22Rv1 (cell line): ENCODE results near the gene ALDH2.

Experiments
- H3K27ac ChIP-seq: fragments of 450-650 bp; 2 replicates; pipeline ENCODE4 v1.5.1; 2017
- CTCF ChIP-seq: fragments of 450-650 bp; IDR thresholded peaks from 2 replicates; pipeline ENCODE4 v1.5.1; 2017; ENCODE audit warnings: mild to moderate bottlenecking
- ZFX ChIP-seq: fragments of 450-650 bp; IDR thresholded peaks from 2 replicates; pipeline ENCODE4 v1.6.1; 2017; ENCODE audit warnings: antibody characterized with exemption, borderline replicate concordance

Gene ALDH2

DNA sequence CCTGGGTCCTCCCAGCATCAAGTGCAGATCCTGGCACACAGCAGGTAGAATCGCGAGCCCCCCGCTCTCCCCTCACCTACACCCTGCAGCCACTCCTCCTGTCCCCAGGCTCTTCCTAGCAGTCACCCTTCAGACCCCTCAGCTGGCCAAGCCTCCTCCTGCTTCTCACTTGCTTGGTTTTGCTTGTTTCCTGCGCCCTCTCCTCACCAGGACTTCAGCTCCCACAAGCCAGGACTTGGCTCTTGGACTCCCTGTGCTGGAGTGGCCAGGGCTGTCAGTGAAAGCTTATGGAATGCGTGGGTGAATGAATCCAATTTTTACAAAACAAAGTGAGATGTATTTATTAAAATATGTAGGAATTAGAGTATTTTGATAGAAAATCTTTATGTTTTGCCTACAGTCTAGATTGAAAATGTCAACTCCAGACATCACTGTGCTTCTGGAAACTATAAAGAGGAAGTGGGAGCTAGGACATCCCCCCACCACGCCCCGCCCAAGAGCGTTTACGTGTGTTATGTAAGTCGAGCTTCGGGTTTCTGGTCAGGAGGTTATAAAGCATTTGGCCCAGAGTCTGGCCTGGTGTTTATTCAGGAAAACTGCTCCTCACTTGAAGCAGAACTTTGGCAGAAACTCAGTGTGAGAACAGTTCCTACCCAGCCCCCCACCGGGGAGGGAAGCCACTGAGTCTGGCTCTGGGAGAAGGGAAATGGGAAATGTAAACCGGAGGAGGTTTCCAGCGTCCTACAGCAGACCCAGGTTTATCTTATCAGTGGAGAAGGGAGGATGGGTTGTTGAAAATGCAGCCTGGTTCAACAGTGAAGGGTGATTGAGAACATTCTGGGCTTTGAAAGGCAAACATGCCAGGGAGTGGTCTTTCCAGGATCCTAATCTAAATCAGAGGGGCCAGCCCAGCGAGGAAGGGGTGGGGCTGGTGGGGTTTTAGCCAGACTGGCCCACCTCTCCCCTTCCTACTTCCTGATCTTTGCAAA is 8.8 kb downstream of the ALDH2 start:
- TF ChIP-seq ZFX (no peak), CTCF (no peak)
- peak overlapping the region; percentile 84 for H3K27ac ChIP-seq

GRCh38 chr12:111776836-111777344 is 10.2 kb downstream of the ALDH2 start:
- TF ChIP-seq ZFX: no peak
- TF ChIP-seq CTCF: no peak
- peak overlapping the region; percentile 84 for H3K27ac ChIP-seq

DNA sequence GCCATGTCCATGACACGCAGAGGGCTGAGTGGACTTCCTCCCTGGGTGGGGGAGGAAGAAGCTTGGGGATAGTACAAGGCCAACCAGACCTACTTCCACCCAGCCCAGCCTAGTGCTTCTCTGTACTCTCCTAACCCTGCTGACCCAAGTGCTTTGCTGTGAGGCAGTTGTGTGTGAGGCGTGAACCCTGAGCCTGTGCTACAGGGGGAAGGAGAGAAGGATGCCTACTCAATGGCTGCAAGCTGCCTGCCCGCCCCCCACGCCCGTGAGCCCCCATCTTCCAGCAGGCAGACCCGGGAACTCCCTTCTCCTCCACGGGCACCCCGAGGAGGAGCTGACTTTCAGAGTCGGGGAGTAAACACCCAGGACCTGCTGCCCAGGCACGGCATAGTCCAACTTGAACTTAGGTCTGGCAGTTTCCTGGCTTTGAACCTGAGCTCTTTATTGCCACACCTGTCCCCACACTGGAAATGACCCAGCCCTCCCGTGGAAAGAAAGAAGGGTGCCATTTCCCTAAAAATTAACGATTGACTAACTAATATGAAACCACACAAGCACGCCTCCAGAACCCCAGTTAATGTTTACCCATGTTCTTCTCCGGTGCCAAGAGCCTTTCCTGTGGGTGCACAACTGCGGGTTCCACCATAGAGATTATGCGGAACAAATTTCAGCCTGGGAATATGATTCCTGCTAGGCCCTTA is 10.8 kb downstream of the ALDH2 start:
- TF ChIP-seq CTCF (no peak), ZFX (no peak)
- H3K27ac ChIP-seq: peak overlapping the region; percentile 84; the same call in 1 of the 2 replicates

DNA sequence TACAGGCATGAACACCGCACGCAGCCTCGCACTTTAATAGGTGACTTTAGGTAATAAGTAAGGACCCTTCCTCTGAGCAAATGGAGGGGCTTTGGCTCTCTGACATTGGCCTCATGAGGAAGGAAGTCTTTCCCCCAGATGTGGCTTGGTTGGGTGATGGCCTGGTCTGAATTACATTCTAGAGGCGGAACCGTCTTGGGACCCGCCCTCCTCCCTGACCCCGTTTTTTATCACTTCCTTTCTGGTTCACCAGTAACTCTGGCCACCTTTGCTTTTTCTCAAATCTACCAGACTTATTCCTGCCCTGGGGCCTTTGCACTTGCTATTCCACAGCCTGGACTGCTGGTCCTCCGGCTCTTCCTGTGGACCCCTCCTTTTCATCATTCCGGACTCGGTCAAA is 13.4 kb downstream of the ALDH2 start:
- TF ChIP-seq ZFX (no peak), CTCF (no peak)
- H3K27ac ChIP-seq: no peak overlapping the region

DNA sequence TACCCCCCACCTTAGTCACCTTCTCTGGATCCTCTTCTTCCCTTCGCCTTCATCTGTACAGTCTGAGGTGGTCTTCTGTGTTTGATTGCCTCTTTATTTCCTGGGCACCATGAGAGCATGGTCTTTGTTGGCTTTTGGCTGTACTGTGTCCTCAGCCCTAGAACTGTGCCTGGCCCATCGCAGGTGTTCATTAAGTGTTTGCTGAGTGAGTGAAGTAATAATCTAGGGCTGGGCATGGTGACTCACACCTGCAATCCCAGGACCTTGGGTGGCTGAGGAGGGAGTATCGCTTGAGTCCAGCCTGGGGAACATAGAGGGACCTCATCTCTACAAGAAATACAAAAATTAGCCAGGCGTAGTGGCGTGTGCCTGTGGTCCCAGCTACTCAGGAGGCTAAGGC is 13.9 kb downstream of the ALDH2 start:
- H3K27ac ChIP-seq: no peak overlapping the region
- TF ChIP-seq ZFX (no peak), CTCF (no peak)

DNA sequence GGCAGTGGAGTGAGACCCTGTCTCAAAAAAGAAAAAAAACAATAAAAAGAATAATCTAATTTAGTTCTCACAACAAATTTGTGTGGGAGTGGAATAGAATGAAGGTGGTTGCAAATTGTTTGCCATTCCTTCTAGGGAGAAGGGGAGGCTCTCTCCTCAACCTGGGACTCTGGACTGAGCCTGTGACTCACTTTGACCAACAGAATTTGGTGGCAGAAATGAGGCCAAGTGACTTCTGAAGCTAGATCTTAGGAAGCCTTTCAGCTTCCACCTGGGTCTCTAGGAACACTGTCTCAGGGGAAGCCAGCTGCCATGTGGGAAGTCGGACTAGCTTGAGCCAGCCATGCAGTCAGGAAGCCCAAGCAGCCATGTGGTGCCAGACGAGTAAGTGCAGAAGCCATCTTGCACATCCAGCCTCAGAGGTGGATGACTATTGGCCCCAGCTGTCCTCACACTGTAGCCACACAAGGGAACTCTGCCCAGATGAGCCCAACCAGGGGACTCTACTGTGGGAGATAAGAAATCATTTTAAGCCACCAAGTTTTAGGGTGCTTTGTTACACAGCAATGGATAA is 14.4 kb downstream of the ALDH2 start:
- no peak overlapping the region for H3K27ac ChIP-seq
- no peak for TF ChIP-seq ZFX

GRCh38 chr12:111783046-111783445 is 16.3 kb downstream of the ALDH2 start:
- H3K27ac ChIP-seq: no peak overlapping the region
- TF ChIP-seq ZFX (no peak), CTCF (no peak)
